ENCODE data around the gene PRSS57.

DNA sequence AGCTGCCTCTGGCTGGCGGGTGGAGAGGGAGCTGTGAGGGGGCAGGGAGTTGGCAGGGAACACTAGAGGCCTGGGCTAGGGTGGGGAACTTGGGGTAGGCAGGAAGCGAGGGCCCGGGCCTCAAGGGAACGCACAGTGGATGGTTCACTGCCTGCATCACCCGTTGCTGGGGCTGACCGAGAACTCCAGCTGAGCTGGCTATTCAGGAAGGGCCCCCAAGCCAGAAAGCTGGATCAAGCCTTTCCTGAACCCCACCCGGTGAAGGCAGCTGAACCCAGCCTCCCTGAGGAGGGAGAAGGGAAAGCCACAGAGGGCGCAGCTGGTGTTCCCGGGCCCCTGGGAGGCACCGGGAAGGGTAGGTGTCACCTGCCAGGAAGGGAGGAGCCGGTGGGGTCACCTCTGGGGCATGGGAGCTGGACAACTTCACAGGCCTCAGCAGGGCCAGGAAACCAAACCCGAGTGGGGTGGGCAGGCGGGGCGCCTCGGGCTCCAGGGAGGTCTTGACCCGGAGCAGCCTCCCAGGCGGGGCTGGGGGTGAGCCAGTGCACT is 27.4 kb upstream of the PRSS57 start:
- TF ChIP-seq SMC3 (IDR thresholded peaks at IDR 0.05; ENCODE audit: low read depth, low read length) (no peak), RFX5 (IDR thresholded peaks at IDR 0.05; ENCODE audit: low read depth, low read length) (no peak), MXI1 (IDR thresholded peaks at IDR 0.05; ENCODE audit: borderline replicate concordance, low read depth, low read length) (no peak), CHD1 (IDR thresholded peaks at IDR 0.05; ENCODE audit: low read depth, low read length) (no peak), POLR2A (IDR thresholded peaks at IDR 0.05; ENCODE audit: low read depth, low read length) (no peak), CEBPB (IDR thresholded peaks at IDR 0.05; ENCODE audit: low read depth, low read length) (no peak), RAD21 (IDR thresholded peaks at IDR 0.05; ENCODE audit: low read length) (no peak)
- TF ChIP-seq, protein P1, sequence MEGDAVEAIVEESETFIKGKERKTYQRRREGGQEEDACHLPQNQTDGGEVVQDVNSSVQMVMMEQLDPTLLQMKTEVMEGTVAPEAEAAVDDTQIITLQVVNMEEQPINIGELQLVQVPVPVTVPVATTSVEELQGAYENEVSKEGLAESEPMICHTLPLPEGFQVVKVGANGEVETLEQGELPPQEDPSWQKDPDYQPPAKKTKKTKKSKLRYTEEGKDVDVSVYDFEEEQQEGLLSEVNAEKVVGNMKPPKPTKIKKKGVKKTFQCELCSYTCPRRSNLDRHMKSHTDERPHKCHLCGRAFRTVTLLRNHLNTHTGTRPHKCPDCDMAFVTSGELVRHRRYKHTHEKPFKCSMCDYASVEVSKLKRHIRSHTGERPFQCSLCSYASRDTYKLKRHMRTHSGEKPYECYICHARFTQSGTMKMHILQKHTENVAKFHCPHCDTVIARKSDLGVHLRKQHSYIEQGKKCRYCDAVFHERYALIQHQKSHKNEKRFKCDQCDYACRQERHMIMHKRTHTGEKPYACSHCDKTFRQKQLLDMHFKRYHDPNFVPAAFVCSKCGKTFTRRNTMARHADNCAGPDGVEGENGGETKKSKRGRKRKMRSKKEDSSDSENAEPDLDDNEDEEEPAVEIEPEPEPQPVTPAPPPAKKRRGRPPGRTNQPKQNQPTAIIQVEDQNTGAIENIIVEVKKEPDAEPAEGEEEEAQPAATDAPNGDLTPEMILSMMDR (conservative IDR thresholded peaks at IDR 0.05; ENCODE audit: low read depth, low read length), result no peak
- TF ChIP-seq, protein P2, sequence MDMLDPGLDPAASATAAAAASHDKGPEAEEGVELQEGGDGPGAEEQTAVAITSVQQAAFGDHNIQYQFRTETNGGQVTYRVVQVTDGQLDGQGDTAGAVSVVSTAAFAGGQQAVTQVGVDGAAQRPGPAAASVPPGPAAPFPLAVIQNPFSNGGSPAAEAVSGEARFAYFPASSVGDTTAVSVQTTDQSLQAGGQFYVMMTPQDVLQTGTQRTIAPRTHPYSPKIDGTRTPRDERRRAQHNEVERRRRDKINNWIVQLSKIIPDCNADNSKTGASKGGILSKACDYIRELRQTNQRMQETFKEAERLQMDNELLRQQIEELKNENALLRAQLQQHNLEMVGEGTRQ (IDR thresholded peaks at IDR 0.05; ENCODE audit: low read depth, low read length), result no peak

Measured in IMR-90 (cell line).